IPS DF 4.7 (cell line): ENCODE results near the gene AQP3.
"Not testable (repeated sequence)": the region's sequence is repeated elsewhere in the genome, so short reads cannot be mapped to it uniquely, and the experiment has no call there.

ENCODE experiments used
- DNase-seq: peaks from one replicate; pipeline ENCODE4 v3.0.0-alpha.2; 2013; ENCODE audit warnings: low spot score; ENCODE audit errors: extremely low read depth

Gene AQP3

GRCh38 chr9:33446946-33447798 is at the start of gene AQP3:
Gene AQP3, minus strand, starts transcription at chr9:33447593. Its CDS starts 63 bp downstream, at chr9:33447530.
- DNase-seq = no peak

- DNase-seq = not testable (repeated sequence)
Measured at GRCh38 chr9:33493819-33494218, 46.4 kb upstream of the AQP3 start.

GRCh38 chr9:33489066-33489465 is 41.7 kb upstream of the AQP3 start:
- DNase-seq = no peak

DNA sequence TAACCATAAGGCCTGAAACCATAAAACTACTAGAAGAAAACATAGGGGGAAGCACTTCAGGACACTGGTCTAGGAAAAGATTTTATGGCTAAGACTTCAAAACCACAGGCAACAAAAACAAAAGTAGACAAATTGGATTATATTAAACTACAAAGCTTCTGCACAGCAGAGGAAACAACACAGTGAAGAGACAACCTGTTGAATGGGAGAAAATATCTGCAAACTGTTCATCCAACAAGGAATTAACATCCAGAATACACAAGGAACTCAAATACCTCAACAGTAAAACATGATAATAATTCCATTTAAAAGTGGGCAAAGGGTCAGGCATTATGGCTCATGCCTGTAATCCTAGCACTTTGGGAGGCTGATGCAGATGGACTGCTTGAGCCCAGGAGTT is 37.9 kb upstream of the AQP3 start:
- not testable (repeated sequence) for DNase-seq

DNA sequence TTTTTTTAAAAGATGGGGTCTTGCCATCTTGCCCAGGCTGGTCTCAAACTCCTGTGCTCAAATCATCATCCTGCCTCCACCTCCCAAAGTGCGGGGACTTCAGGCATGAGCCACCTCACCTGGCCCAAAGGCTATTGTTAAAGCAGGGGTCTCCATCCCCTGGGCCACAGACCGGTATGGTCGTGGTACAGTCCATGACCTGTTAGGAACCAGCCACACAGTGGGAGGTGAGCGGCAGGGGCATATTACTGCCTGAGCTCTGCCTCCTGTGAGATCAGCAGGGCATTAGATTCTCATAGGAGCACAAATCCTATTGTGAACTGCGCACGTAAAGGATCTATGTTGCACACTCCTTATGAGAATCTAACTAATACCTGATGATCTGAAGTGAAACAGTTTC is 33.6 kb upstream of the AQP3 start:
- DNase-seq = no peak

- no peak for DNase-seq
Measured at GRCh38 chr9:33480106-33480505, 32.7 kb upstream of the AQP3 start.

DNA sequence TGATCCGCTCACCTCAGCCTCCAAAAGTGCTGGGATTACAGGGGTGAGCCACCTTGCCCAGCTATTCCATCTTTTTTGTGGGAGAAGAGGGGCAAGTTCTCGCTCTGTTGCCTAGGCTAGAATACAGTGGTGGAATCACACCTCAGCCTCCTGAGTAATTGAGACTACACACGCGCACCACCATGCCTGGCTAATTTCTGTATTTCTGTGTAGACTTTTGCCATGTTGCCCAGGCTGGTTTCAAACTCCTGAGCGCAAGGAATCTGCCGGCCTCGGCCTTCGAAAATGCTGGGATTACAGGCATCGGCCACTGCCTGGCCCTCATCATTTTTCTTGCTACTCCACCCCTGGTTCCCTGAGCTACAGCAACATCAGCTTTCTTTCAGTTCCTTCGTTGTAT is 29.1 kb upstream of the AQP3 start:
- no peak for DNase-seq

DNA sequence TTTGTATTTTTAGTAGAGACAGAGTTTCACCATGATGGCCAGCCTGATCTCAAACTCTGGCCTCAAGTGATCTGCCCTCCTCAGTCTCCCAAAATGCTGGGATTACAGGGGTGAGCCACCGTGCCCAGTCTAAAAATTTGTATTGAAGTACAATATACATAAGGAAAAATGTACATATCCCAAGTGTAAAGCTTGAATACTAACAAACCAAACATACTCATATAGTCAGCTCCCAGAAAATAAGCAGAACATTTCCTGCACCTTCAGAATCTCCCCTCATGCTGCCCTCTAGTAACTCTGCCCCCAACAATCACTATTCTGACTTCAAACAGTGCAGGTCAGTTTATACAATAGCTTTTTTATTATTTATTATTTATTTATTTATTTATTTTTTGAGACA is 28.0 kb upstream of the AQP3 start:
- no peak for DNase-seq

DNA sequence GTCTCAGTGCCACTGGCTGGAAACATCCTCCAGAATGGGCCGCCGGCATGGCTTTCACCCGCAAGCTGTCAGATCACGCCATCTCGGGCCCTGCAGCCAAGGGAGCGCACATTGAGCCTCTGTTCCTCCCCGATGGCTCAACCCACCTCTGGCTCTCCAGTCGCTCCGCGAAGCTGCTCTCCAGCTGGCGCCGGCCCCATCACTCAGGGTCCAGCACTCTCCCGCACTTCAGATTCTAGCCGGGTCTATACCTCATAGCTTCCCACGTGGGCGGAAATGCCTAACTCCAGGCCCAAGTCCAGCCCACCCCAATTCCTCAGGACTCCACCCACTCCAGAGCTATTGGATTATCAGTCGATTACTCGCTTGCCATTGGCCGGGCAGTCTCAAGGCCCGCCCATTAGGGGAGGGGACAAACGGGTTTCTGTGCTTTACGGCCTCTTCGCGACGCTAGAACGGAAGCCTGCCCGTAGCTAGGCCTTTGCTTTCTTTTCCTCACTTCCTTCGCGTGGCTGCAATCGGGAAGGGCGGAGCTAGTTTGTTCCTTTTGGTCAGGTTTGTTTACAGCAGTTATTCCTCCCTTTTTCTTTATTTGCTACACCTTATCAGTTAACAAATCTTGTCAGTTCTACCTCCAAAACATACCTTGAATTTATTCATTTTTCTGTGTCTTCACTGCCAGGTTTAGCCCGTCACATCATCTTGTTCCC is 26.4 kb upstream of the AQP3 start, which contains the start of gene NOL6:
Gene NOL6, minus strand, starts transcription at position 282 of the 710 bp plus-strand sequence. Its CDS starts 82 bp downstream, at position 200.
- DNase-seq = peak; percentile 98

DNA sequence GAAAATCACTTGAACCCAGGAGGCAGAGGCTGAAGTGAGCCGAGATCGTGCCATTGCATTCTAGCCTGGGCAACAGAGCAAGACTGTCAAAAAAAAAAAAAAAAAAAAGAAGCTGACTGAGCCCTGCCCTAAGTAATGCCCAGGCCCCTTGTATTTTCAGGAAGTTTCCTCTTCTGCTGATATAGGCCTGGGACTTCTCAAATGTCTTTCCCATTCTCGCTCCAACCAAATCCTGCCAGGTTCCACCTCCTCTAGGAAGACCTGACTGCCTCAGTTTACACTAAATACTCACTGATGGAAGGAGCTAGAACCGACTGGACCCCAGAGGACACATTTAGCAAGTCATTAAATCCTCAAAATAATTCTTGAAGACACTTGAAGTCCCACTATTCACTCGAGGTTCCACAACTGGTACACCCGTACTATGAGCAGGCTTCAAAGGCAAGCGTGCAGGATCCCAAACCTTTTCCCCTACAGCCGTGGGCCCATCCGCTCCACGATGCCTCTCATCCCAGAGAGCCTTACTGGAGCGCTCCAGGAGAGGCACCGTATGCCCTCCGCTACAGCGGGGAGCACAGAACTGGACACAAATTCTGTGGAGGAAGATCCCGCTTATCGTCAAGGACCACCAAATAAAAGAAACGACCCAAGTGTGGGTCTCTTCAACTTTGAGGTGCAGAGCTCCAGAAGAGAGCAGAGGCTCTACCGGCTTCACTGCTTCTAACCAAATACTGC is 25.7 kb upstream of the AQP3 start:
- no peak for DNase-seq

GRCh38 chr9:33472171-33472880 is 24.9 kb upstream of the AQP3 start:
- no peak for DNase-seq

DNA sequence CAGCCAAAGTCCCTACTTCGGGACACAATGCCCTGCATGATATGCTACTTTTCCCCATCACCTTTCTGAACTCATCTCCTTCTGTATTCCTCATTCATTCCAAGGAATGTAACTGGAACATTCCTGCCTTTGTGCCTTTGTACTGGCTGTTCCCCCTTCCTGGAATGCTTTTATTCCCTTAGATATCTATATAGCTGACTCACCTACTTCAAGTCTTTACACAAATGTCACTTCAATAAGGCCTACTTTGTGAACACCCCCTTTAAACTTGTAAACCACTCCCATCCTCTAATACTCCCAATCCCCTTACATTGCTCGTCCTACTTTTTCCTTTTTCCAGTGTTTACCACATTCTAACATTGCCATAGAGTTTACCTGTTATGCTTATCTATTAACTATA is 24.0 kb upstream of the AQP3 start:
- no peak for DNase-seq

GRCh38 chr9:33469891-33470290 is 22.5 kb upstream of the AQP3 start:
- no peak for DNase-seq

DNA sequence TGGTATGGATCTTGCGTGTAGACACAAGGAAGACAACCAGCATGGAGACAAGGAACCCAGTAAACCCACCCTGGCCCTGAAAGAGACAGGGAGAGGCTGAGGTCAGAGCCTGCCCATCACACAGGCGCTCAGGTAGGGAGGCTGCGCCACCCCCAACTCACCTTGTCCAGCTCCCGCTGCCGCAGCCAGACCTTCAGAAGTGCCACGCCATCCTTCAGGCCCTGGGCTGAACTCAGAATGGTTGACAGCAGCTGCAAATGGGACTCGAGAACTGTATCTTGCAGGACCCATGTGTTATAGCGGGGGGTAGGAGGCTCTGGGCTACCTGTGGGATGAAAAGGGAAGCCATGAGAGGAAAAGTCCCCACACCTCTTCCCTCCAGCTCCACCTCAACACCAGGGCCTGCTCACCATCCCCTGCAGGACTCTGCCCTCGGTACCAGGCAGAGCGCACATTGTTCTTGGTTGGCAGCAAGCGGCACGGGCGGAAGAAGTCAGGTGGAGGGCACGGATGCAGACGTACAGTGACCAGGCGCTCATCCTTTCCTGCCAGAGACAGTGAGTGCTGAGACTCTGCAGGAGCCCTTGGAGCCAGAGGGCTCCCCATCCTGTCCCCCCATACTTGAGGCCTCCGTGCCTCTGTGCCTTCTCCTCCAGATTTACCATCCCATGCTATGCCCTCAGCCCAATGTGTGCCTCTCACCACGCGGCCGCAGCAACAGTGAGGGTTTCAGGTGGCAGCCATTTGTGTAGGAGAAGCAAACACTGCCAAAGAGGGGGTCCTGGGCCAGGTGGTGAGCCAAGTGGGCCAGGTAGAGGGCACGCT is 21.6 kb upstream of the AQP3 start:
- no peak for DNase-seq

- no peak for DNase-seq
Measured at GRCh38 chr9:33468215-33468730, 20.9 kb upstream of the AQP3 start.

- no peak for DNase-seq
Measured at GRCh38 chr9:33467526-33467925, 20.1 kb upstream of the AQP3 start.

- DNase-seq = no peak
Measured at GRCh38 chr9:33466565-33467495, 19.4 kb upstream of the AQP3 start.

GRCh38 chr9:33465596-33466564 is 18.5 kb upstream of the AQP3 start:
- DNase-seq = no peak
